ENCODE data around the gene SLC26A11.

Gene SLC26A11

GRCh38 chr17:80233202-80233601, 13.0 kb downstream of the SLC26A11 start:
- TF ChIP-seq CTCF (IDR thresholded peaks at IDR 0.05; ENCODE audit: low read depth, low read length, poor library complexity, severe bottlenecking), result no peak
- no peaks in the 10 kb centered on the region for H3F3A ChIP-seq (ENCODE audit: control insufficient read depth, insufficient read depth)
- H3K79me2 ChIP-seq (ENCODE audit: control insufficient read depth, low read length), result no peaks in the 10 kb centered on the region
- H3K27ac ChIP-seq (ENCODE audit: low read depth, low read length), result no peak overlapping the region
- no peaks in the 10 kb centered on the region for H3K9me2 ChIP-seq (replicated peaks; ENCODE audit: control insufficient read depth, low read length)
- H3K4me1 ChIP-seq (ENCODE audit: control insufficient read depth, low read length), result no peaks in the 10 kb centered on the region
- H3K36me3 ChIP-seq (ENCODE audit: control insufficient read depth, low read length), result no peaks in the 10 kb centered on the region
- H3K4me3 ChIP-seq (ENCODE audit: low read length), result no peak overlapping the region
- H4K20me1 ChIP-seq (ENCODE audit: control insufficient read depth, insufficient read depth, low read depth, low read length), result no peaks in the 10 kb centered on the region
- peaks cover 15% of the 10 kb centered on the region for H3K9me3 ChIP-seq (ENCODE audit: control insufficient read depth, insufficient read depth, low read length)
- no peak overlapping the region for H3K4me2 ChIP-seq (ENCODE audit: low read length)
- no peaks in the 10 kb centered on the region for H3K27me3 ChIP-seq (ENCODE audit: control insufficient read depth, low read length)

GRCh38 chr17:80236911-80237310, 16.7 kb downstream of the SLC26A11 start:
- H3K27me3 ChIP-seq (ENCODE audit: control insufficient read depth, low read length), result no peaks in the 10 kb centered on the region
- no peaks in the 10 kb centered on the region for H3F3A ChIP-seq (ENCODE audit: control insufficient read depth, insufficient read depth)
- no peak overlapping the region for H3K4me2 ChIP-seq (ENCODE audit: low read length)
- H3K9me3 ChIP-seq (ENCODE audit: control insufficient read depth, insufficient read depth, low read length), result peaks cover 15% of the 10 kb centered on the region
- no peak overlapping the region for H3K4me3 ChIP-seq (ENCODE audit: low read length)
- H3K9me2 ChIP-seq (replicated peaks; ENCODE audit: control insufficient read depth, low read length), result no peaks in the 10 kb centered on the region
- H4K20me1 ChIP-seq (ENCODE audit: control insufficient read depth, insufficient read depth, low read depth, low read length), result no peaks in the 10 kb centered on the region
- no peaks in the 10 kb centered on the region for H3K4me1 ChIP-seq (ENCODE audit: control insufficient read depth, low read length)
- H3K36me3 ChIP-seq (ENCODE audit: control insufficient read depth, low read length), result no peaks in the 10 kb centered on the region
- no peaks in the 10 kb centered on the region for H3K79me2 ChIP-seq (ENCODE audit: control insufficient read depth, low read length)
- TF ChIP-seq EZH2phosphoT487 (IDR thresholded peaks at IDR 0.05; ENCODE audit: borderline replicate concordance, low read length), result no peak
- no peak for TF ChIP-seq CTCF (IDR thresholded peaks at IDR 0.05; ENCODE audit: low read depth, low read length, poor library complexity, severe bottlenecking)
- no peak overlapping the region for H3K27ac ChIP-seq (ENCODE audit: low read depth, low read length)

GRCh38 chr17:80237386-80237785, 17.2 kb downstream of the SLC26A11 start:
- Histone ChIP-seq H3K27me3 (ENCODE audit: control insufficient read depth, low read length) (no peaks in the 10 kb centered on the region), H3K27ac (ENCODE audit: low read depth, low read length) (no peak overlapping the region), H3K9me2 (replicated peaks; ENCODE audit: control insufficient read depth, low read length) (no peaks in the 10 kb centered on the region), H3K4me3 (ENCODE audit: low read length) (no peak overlapping the region), H3F3A (ENCODE audit: control insufficient read depth, insufficient read depth) (no peaks in the 10 kb centered on the region), H3K9me3 (ENCODE audit: control insufficient read depth, insufficient read depth, low read length) (peaks cover 12% of the 10 kb centered on the region), H3K36me3 (ENCODE audit: control insufficient read depth, low read length) (no peaks in the 10 kb centered on the region), H3K79me2 (ENCODE audit: control insufficient read depth, low read length) (no peaks in the 10 kb centered on the region), H4K20me1 (ENCODE audit: control insufficient read depth, insufficient read depth, low read depth, low read length) (no peaks in the 10 kb centered on the region), H3K4me1 (ENCODE audit: control insufficient read depth, low read length) (no peaks in the 10 kb centered on the region), H3K4me2 (ENCODE audit: low read length) (no peak overlapping the region)
- TF ChIP-seq CTCF (IDR thresholded peaks at IDR 0.05; ENCODE audit: low read depth, low read length, poor library complexity, severe bottlenecking) (no peak), EZH2phosphoT487 (IDR thresholded peaks at IDR 0.05; ENCODE audit: borderline replicate concordance, low read length) (no peak)

GRCh38 chr17:80242505-80242904, 22.3 kb downstream of the SLC26A11 start:
- H4K20me1 ChIP-seq (ENCODE audit: control insufficient read depth, insufficient read depth, low read depth, low read length), result no peaks in the 10 kb centered on the region
- H3F3A ChIP-seq (ENCODE audit: control insufficient read depth, insufficient read depth), result no peaks in the 10 kb centered on the region
- TF ChIP-seq EZH2phosphoT487 (IDR thresholded peaks at IDR 0.05; ENCODE audit: borderline replicate concordance, low read length) (no peak), CTCF (IDR thresholded peaks at IDR 0.05; ENCODE audit: low read depth, low read length, poor library complexity, severe bottlenecking) (no peak)
- H3K9me3 ChIP-seq (ENCODE audit: control insufficient read depth, insufficient read depth, low read length), result no peaks in the 10 kb centered on the region
- H3K4me1 ChIP-seq (ENCODE audit: control insufficient read depth, low read length), result no peaks in the 10 kb centered on the region
- H3K36me3 ChIP-seq (ENCODE audit: control insufficient read depth, low read length), result no peaks in the 10 kb centered on the region
- H3K27me3 ChIP-seq (ENCODE audit: control insufficient read depth, low read length), result no peaks in the 10 kb centered on the region
- no peak overlapping the region for H3K4me2 ChIP-seq (ENCODE audit: low read length)
- H3K9me2 ChIP-seq (replicated peaks; ENCODE audit: control insufficient read depth, low read length), result no peaks in the 10 kb centered on the region
- no peaks in the 10 kb centered on the region for H3K79me2 ChIP-seq (ENCODE audit: control insufficient read depth, low read length)
- H3K4me3 ChIP-seq (ENCODE audit: low read length), result no peak overlapping the region
- H3K27ac ChIP-seq (ENCODE audit: low read depth, low read length), result no peak overlapping the region

All from DOHH2 (cell line).